H9 (cell line): ENCODE results near the gene PLD2. TPM values are rescaled to one million over a fixed set of nuclear protein-coding genes. Genes with fewer than 3 reads are reported as not detected.
A peak's percentile ranks its signal among the peaks of the same experiment; 100 is the strongest.

Experiments used
- DNase-seq: peaks from one replicate; pipeline ENCODE4 v3.0.0-alpha.2; 2017
- H2AFZ ChIP-seq: one replicate; pipeline ENCODE4 v1.6.1; 2013; ENCODE audit warnings: mild to moderate bottlenecking, low read length, control low read depth, moderate library complexity
- H2AK5ac ChIP-seq: 2 replicates; pipeline ENCODE4 v1.6.1; 2013; ENCODE audit warnings: low read length, control low read depth, mixed read lengths; ENCODE audit not compliant: insufficient read length
- H2BK120ac ChIP-seq: one replicate; pipeline ENCODE4 v1.6.1; 2013; ENCODE audit warnings: low read depth, mild to moderate bottlenecking, low read length, control low read depth, inconsistent platforms; ENCODE audit not compliant: poor library complexity, severe bottlenecking
- H2BK12ac ChIP-seq: 2 replicates; pipeline ENCODE4 v1.6.1; 2013; ENCODE audit warnings: low read length, control low read depth, mixed read lengths, low read depth; ENCODE audit not compliant: insufficient read length
- H2BK15ac ChIP-seq: 2 replicates; pipeline ENCODE4 v1.6.1; 2013; ENCODE audit warnings: low read depth, low read length, control low read depth
- H2BK20ac ChIP-seq: one replicate; pipeline ENCODE4 v1.6.1; 2013; ENCODE audit warnings: low read depth, mild to moderate bottlenecking, low read length, control low read depth, inconsistent platforms; ENCODE audit not compliant: poor library complexity, severe bottlenecking
- H2BK5ac ChIP-seq: 2 replicates; pipeline ENCODE4 v1.6.1; 2013; ENCODE audit warnings: low read length, control low read depth, mixed read lengths; ENCODE audit not compliant: insufficient read length
- H3K14ac ChIP-seq: 2 replicates; pipeline ENCODE4 v1.6.1; 2013; ENCODE audit warnings: low read length, control low read depth; ENCODE audit not compliant: insufficient read depth
- H3K18ac ChIP-seq: 2 replicates; pipeline ENCODE4 v1.6.1; 2013; ENCODE audit warnings: low read depth, mild to moderate bottlenecking, mixed read lengths, low read length, control low read depth; ENCODE audit not compliant: insufficient read length
- H3K23ac ChIP-seq: 2 replicates; pipeline ENCODE4 v1.6.1; 2013; ENCODE audit warnings: low read length, control low read depth, mixed read lengths, low read depth; ENCODE audit not compliant: insufficient read length
- H3K23me2 ChIP-seq: 2 replicates; pipeline ENCODE4 v1.6.1; 2013; ENCODE audit warnings: low read depth, mild to moderate bottlenecking, mixed read lengths, low read length, control low read depth; ENCODE audit not compliant: insufficient read length, poor library complexity, severe bottlenecking
- H3K27ac ChIP-seq: 2 replicates; pipeline ENCODE4 v1.5.1; 2013; ENCODE audit warnings: low read length, control low read depth, mixed read lengths, low read depth; ENCODE audit not compliant: insufficient read length
- H3K27me3 ChIP-seq: 2 replicates; pipeline ENCODE4 v1.6.1; 2013; ENCODE audit warnings: low read length, control low read depth, inconsistent platforms; ENCODE audit not compliant: insufficient read depth
- H3K4ac ChIP-seq: 2 replicates; pipeline ENCODE4 v1.6.1; 2013; ENCODE audit warnings: low read depth, mild to moderate bottlenecking, control low read depth, inconsistent platforms, low read length, moderate library complexity
- H3K4me1 ChIP-seq: 2 replicates; pipeline ENCODE4 v1.6.1; 2013; ENCODE audit warnings: low read length, control low read depth, inconsistent platforms; ENCODE audit not compliant: insufficient read depth
- H3K4me2 ChIP-seq: 2 replicates; pipeline ENCODE4 v1.6.1; 2013; ENCODE audit warnings: low read length, control low read depth, mixed read lengths; ENCODE audit not compliant: insufficient read length, insufficient read depth
- H3K56ac ChIP-seq: 2 replicates; pipeline ENCODE4 v1.6.1; 2013; ENCODE audit warnings: low read depth, mild to moderate bottlenecking, mixed read lengths, low read length, control low read depth; ENCODE audit not compliant: insufficient read length
- H3K79me1 ChIP-seq: 2 replicates; pipeline ENCODE4 v1.6.1; 2013; ENCODE audit warnings: low read depth, mild to moderate bottlenecking, moderate library complexity, low read length, control low read depth, inconsistent platforms; ENCODE audit not compliant: insufficient read depth, poor library complexity, severe bottlenecking
- H3K79me2 ChIP-seq: 2 replicates; pipeline ENCODE4 v1.6.1; 2013; ENCODE audit warnings: low read length, control low read depth, inconsistent platforms; ENCODE audit not compliant: insufficient read depth
- H3K9ac ChIP-seq: 2 replicates; pipeline ENCODE4 v1.6.1; 2013; ENCODE audit warnings: low read length, control low read depth, mixed read lengths; ENCODE audit not compliant: insufficient read length; ENCODE audit errors: extremely low read depth
- H3K9me3 ChIP-seq: one replicate; pipeline ENCODE4 v1.6.1; 2013; ENCODE audit warnings: low read depth, low read length, inconsistent platforms; ENCODE audit not compliant: control insufficient read depth
- H3T11ph ChIP-seq: one replicate; pipeline ENCODE4 v1.6.1; 2013; ENCODE audit warnings: mild to moderate bottlenecking, low read length, control low read depth, inconsistent platforms
- H4K20me1 ChIP-seq: one replicate; pipeline ENCODE4 v1.6.1; 2013; ENCODE audit not compliant: control insufficient read depth, insufficient read length, insufficient read depth
- H4K5ac ChIP-seq: 2 replicates; pipeline ENCODE4 v1.6.1; 2013; ENCODE audit warnings: low read depth, mild to moderate bottlenecking, mixed read lengths, low read length, control low read depth; ENCODE audit not compliant: insufficient read length
- H4K8ac ChIP-seq: replicated peaks from 2 replicates; pipeline ENCODE4 v1.6.1; 2013; ENCODE audit warnings: low read length, control low read depth, mixed read lengths, low read depth; ENCODE audit not compliant: insufficient read length
- H4K91ac ChIP-seq: 2 replicates; pipeline ENCODE4 v1.6.1; 2013; ENCODE audit warnings: low read depth, mild to moderate bottlenecking, moderate library complexity, mixed read lengths, low read length, control low read depth; ENCODE audit not compliant: insufficient read length
- H3K27ac Mint-ChIP-seq, 3 experiments: 2 replicates in 2 of 3; 3 replicates in 1 of 3; pipeline ENCODE4 v1.8.0; 2020 to 2021; ENCODE audit warnings: mixed read lengths in 3 of 3, mild to moderate bottlenecking in 1 of 3, moderate library complexity in 1 of 3
- H3K27me3 Mint-ChIP-seq: 2 replicates; pipeline ENCODE4 v1.8.0; 2021; ENCODE audit warnings: low read depth, mild to moderate bottlenecking, moderate library complexity, mixed read lengths
- H3K36me3 Mint-ChIP-seq, 3 experiments: 2 replicates in 2 of 3; 3 replicates in 1 of 3; pipeline ENCODE4 v1.8.0; 2020 to 2021; ENCODE audit warnings: low read depth in 3 of 3, mixed read lengths in 3 of 3; ENCODE audit not compliant: insufficient read depth in 1 of 3
- H3K4me1 Mint-ChIP-seq, 2 experiments: 2 replicates each; pipeline ENCODE4 v1.8.0; 2020; ENCODE audit warnings: mixed read lengths in 2 of 2
- H3K4me3 Mint-ChIP-seq, 2 experiments: 2 replicates in 1 of 2; 3 replicates in 1 of 2; pipeline ENCODE4 v1.8.0; 2020 to 2021; ENCODE audit warnings: mild to moderate bottlenecking in 2 of 2, mixed read lengths in 2 of 2, moderate library complexity in 1 of 2
- H3K9me3 Mint-ChIP-seq, 2 experiments: 2 replicates in 1 of 2; 3 replicates in 1 of 2; pipeline ENCODE4 v1.8.0; 2020; ENCODE audit warnings: mild to moderate bottlenecking in 2 of 2, mixed read lengths in 2 of 2, moderate library complexity in 1 of 2
- CTCF ChIP-seq: fragments of 200-600 bp; sonication (generic); conservative IDR thresholded peaks from 3 replicates; pipeline ENCODE4 v1.8.0; 2021; ENCODE audit warnings: antibody characterized with exemption, mild to moderate bottlenecking
- WGBS: extraction: QIAGEN DNeasy Blood & Tissue Kit; methylation state at CpG from one replicate; pipeline ENCODE4 v1.1.7; 2013; ENCODE audit warnings: missing lambda C conversion rate, low lambda C conversion rate, mixed read lengths; ENCODE audit not compliant: insufficient read length; ENCODE audit errors: extremely low coverage; 5-methylcytosine and 5-hydroxymethylcytosine counted together
- total RNA-seq: library from RNA; stranded (reverse); gene quantifications from 2 replicates; pipeline ENCODE4 v1.2.1, GENCODE V29; 2021

The PLD2 gene
- total RNA-seq, 1 experiment from 2014 or later: 63.3 TPM

GRCh38 chr17:4772235-4772613 lies 34.7 kb upstream of the PLD2 start:
- Histone ChIP-seq H3K23ac (no peak overlapping the region), H3K14ac (peak overlapping the region; percentile 59; the same call in 1 of the 2 replicates), H3T11ph (no peak overlapping the region), H2AFZ (no peak overlapping the region), H4K91ac (no peak overlapping the region), H3K79me1 (no peaks in the 10 kb centered on the region), H3K23me2 (no peaks in the 10 kb centered on the region), H3K4ac (no peak overlapping the region), H3K9me3 (no peaks in the 10 kb centered on the region), H2BK20ac (no peak overlapping the region), H2AK5ac (no peak overlapping the region), H3K4me1 (no peaks in the 10 kb centered on the region), H3K27ac (no peak overlapping the region), H3K18ac (no peak overlapping the region), H3K9ac (no peak overlapping the region), H4K20me1 (no peaks in the 10 kb centered on the region), H3K27me3 (no peaks in the 10 kb centered on the region), H2BK120ac (no peak overlapping the region), H3K4me2 (no peak overlapping the region), H2BK5ac (no peak overlapping the region), H4K8ac (no peak overlapping the region), H3K56ac (no peak overlapping the region), H2BK15ac (no peak overlapping the region), H3K79me2 (no peaks in the 10 kb centered on the region), H2BK12ac (no peak overlapping the region), H4K5ac (no peak overlapping the region)
- Mint-ChIP-seq H3K9me3 (no peaks in the 10 kb centered on the region), H3K27me3 (peaks cover 27% of the 10 kb centered on the region), H3K27ac (peak overlapping the region in 1 of 3 experiments; percentile 44; a peak in 1 of 7 replicates), H3K36me3 (no peaks in the 10 kb centered on the region), H3K4me3 (no peak overlapping the region), H3K4me1 (no peaks in the 10 kb centered on the region)
- no peak for DNase-seq
- TF ChIP-seq CTCF: no peak
- no CpG with 5 or more reads among the region's 10 CpGs for WGBS
